Heart left ventricle (tissue), 13 donors: ENCODE measurements around the gene ELP6.

Experiments used
- CTCF ChIP-seq, 12 donors: fragments of 200-600 bp; sonication (generic) in 4 of 12; IDR thresholded peaks; one replicate each; pipeline versions ENCODE4 v1.5.0 to v1.8.0; 2018 to 2022; ENCODE audit warnings: antibody characterized with exemption in 12 of 12, mild to moderate bottlenecking in 5 of 12
- POLR2A ChIP-seq, 2 donors: fragments of 450-650 bp; IDR thresholded peaks; one replicate each; pipeline ENCODE4 v1.6.1; 2017; ENCODE audit warnings: antibody characterized with exemption in 2 of 2, mild to moderate bottlenecking in 2 of 2, moderate library complexity in 2 of 2
- donor health status: ischemic (EF 13 %, LVEDD 7.1; RV severe dilation, severe dysfunction).
- donor health status: DM: no; HTN: yes; CAD: no.
- donor health status: DM: no; HTN: no; CAD: no.
- donor health status: ischemic (EF 25% LVEDD 6.9; RV normal size, moderate dysfunction).
- donor health status: ischemic (EF 25% LVEDD 5.7; RV mildly dilated, moderate dysfunction).
- donor health status: ischemic (EF 35%, LVEDD 5.7; RV mildly dilated, moderate dysfunction).
- donor health status: nonischemic (EF 11% LVEDD 7.7; RV severe dilation, severe dysfunction).
- donor health status: DM: yes; HTN: yes; CAD: no.
- donor health status: PGD.
- donor health status: ischemic (EF 29% LVEDD 5.4; RV normal size, mild dysfunction).
- donor health status: nonischemic (EF 23%, LVEDD 6.1; RV moderate dilation, normal function).

DNA sequence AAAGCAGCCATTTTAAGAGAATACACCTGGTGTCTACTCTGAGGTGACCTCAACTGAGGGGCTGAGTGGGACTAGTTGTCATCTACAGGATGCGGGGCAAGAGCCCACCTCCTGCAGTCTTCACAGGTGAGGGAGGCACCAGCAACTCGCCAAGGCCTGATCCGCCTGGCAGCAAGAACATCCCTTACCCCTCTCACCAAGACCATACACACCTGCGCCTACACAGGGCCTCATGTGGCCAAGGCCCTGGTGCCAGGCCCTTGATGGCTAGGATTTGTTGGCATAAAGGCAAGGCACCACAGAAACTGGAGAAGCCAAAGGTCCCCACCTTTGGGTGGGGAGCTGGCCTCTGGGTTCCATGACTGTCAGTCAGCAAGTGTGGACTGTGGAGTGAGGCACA, 18.4 kb downstream of the ELP6 start:
- TF ChIP-seq CTCF (IDR thresholded peaks at IDR 0.05) (no peak), POLR2A (IDR thresholded peaks at IDR 0.05) (no peak)
